Prostate gland (tissue), 2 donors: ENCODE results near the gene LATS2. TPM values are rescaled to one million over a fixed set of nuclear protein-coding genes. Genes with fewer than 3 reads are reported as not detected.

Source experiments
- DNase-seq: peaks from one replicate; pipeline ENCODE4 v3.0.0-alpha.2; 2019; ENCODE audit warnings: low spot score
- H3K27ac ChIP-seq, 2 donors: fragments of 200-600 bp; sonication (generic); 2 replicates each; pipeline ENCODE4 v1.5.1; 2017 to 2019
- H3K27me3 ChIP-seq: fragments of 200-600 bp; sonication (generic); replicated peaks from 2 replicates; pipeline ENCODE4 v1.5.1; 2019; ENCODE audit not compliant: insufficient read depth
- H3K36me3 ChIP-seq, 2 donors: fragments of 200-600 bp; sonication (generic); 1 replicate in 1 of 2; 2 replicates in 1 of 2; pipeline versions ENCODE4 v1.5.1 to v1.8.1; 2017 to 2019
- H3K4me1 ChIP-seq: fragments of 200-600 bp; sonication (generic); replicated peaks from 2 replicates; pipeline ENCODE4 v1.5.1; 2019
- H3K4me3 ChIP-seq, 2 donors: fragments of 200-600 bp; sonication (generic); 2 replicates each; pipeline ENCODE4 v1.5.1; 2017 to 2019
- H3K9me3 ChIP-seq: fragments of 200-600 bp; sonication (generic); 2 replicates; pipeline ENCODE4 v1.5.1; 2017
- POLR2A ChIP-seq: fragments of 450-650 bp; IDR thresholded peaks from one replicate; pipeline ENCODE4 v1.6.1; 2016; ENCODE audit warnings: antibody characterized with exemption, mild to moderate bottlenecking
- POLR2AphosphoS5 ChIP-seq: sonication (generic); formaldehyde crosslinking; IDR thresholded peaks from one replicate; pipeline ENCODE4 v1.6.1; 2017; ENCODE audit warnings: antibody characterized with exemption
- WGBS: methylation state at CpG from one replicate; pipeline ENCODE4 v1.1.5; 2018; 5-methylcytosine and 5-hydroxymethylcytosine counted together
- intact Hi-C: fragments of 100-400 bp; cut with DNase I; formaldehyde crosslinking; loops from one replicate; pipeline ENCODE4 v1.14.2; 2022
- total RNA-seq, 2 donors: library from RNA; depleted of rRNA; stranded (reverse); fragments of >200 nt; gene quantifications; one replicate each; pipeline ENCODE4 v1.1.0, GENCODE V29; 2016
- TF ChIP-seq, protein P1 (sequence below), 4 experiments: fragments of 200-600 bp in 2 of 4; fragments of 450-650 bp in 2 of 4; sonication (generic) in 2 of 4; IDR thresholded peaks; 1 replicate in 3 of 4; 2 replicates in 1 of 4; pipeline ENCODE4 v1.5.1; 2016 to 2019; ENCODE audit warnings: antibody characterized with exemption in 4 of 4, mild to moderate bottlenecking in 2 of 4, moderate library complexity in 2 of 4

The LATS2 gene
- total RNA-seq, 2 donors from 2014 or later: 22.0 to 27.4 TPM

- Histone ChIP-seq H3K27ac (peak overlapping the region; percentile 62 to 80), H3K9me3 (no peaks in the 10 kb centered on the region), H3K4me3 (no peak overlapping the region), H3K27me3 (no peaks in the 10 kb centered on the region), H3K4me1 (peaks cover 33% of the 10 kb centered on the region), H3K36me3 (no peaks in the 10 kb centered on the region)
- DNase-seq: peak; percentile 52
- TF ChIP-seq POLR2AphosphoS5: peak; percentile 68
- TF ChIP-seq, protein P1, sequence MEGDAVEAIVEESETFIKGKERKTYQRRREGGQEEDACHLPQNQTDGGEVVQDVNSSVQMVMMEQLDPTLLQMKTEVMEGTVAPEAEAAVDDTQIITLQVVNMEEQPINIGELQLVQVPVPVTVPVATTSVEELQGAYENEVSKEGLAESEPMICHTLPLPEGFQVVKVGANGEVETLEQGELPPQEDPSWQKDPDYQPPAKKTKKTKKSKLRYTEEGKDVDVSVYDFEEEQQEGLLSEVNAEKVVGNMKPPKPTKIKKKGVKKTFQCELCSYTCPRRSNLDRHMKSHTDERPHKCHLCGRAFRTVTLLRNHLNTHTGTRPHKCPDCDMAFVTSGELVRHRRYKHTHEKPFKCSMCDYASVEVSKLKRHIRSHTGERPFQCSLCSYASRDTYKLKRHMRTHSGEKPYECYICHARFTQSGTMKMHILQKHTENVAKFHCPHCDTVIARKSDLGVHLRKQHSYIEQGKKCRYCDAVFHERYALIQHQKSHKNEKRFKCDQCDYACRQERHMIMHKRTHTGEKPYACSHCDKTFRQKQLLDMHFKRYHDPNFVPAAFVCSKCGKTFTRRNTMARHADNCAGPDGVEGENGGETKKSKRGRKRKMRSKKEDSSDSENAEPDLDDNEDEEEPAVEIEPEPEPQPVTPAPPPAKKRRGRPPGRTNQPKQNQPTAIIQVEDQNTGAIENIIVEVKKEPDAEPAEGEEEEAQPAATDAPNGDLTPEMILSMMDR (IDR thresholded peaks at IDR 0.05): no peak
- intact Hi-C loops: no loop called here
- 25% methylated on average over 8 of the region's 8 CpGs for WGBS
Measured at GRCh38 chr13:21014502-21015170, 46.8 kb downstream of the LATS2 start.

DNA sequence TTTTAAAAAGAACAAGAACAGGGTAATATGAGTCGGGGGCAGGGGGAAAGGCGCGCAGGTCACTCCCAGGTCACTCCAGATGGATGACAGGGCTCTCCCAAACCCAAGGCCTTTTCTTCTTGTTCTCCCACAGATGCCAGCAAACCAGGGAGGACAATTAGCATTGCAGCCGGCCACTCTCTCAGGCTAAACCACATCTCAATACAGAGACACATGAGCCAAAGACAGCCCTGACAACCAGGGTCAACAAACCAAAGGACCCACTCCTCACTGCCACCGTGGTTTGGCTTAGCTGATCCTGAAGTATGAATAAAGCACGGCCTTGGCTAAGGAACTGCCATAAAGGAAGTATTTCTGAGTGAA lies 47.3 kb downstream of the LATS2 start:
- intact Hi-C loops: no loop called here
- peaks cover 33% of the 10 kb centered on the region for H3K4me1 ChIP-seq

DNA sequence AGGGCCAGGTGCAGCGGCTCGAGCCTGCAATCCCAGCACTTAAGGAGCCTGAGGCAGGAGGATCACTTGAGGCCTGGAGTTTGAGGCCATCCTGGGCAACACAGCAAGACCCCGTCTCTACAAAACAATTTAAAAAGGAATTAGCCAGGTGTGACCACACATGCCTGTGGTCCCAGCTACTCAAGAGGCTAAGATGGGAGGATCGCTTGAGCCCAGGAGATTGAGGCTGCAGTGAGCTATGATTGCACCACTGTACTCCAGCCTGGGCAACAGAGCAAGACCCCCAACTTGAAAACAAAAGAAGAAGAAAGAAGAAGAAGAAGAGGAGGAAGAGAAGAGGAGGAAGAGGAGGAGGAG lies 47.7 kb downstream of the LATS2 start:
- H3K36me3 ChIP-seq: no peaks in the 10 kb centered on the region
- intact Hi-C loops: no loop called here
- peak overlapping the region; percentile 62 to 80 for H3K27ac ChIP-seq
- 40% methylated on average over 4 of the region's 4 CpGs for WGBS
- no peak overlapping the region for H3K4me3 ChIP-seq
- TF ChIP-seq, protein P1 (IDR thresholded peaks at IDR 0.05): no peak
- H3K4me1 ChIP-seq: peaks cover 33% of the 10 kb centered on the region
- no peak for DNase-seq
- no peaks in the 10 kb centered on the region for H3K9me3 ChIP-seq
- no peaks in the 10 kb centered on the region for H3K27me3 ChIP-seq

More for the DNA sequence above, 47.3 kb downstream of the LATS2 start:
- 73% methylated on average over 6 of the region's 6 CpGs for WGBS
- no peaks in the 10 kb centered on the region for H3K27me3 ChIP-seq
- no peaks in the 10 kb centered on the region for H3K36me3 ChIP-seq
- no peak overlapping the region for H3K4me3 ChIP-seq
- no peak for DNase-seq
- H3K27ac ChIP-seq: peak overlapping the region; percentile 62 to 80
- TF ChIP-seq POLR2A (no peak), POLR2AphosphoS5 (no peak)
- TF ChIP-seq, protein P1 (IDR thresholded peaks at IDR 0.05): no peak
- no peaks in the 10 kb centered on the region for H3K9me3 ChIP-seq

DNA sequence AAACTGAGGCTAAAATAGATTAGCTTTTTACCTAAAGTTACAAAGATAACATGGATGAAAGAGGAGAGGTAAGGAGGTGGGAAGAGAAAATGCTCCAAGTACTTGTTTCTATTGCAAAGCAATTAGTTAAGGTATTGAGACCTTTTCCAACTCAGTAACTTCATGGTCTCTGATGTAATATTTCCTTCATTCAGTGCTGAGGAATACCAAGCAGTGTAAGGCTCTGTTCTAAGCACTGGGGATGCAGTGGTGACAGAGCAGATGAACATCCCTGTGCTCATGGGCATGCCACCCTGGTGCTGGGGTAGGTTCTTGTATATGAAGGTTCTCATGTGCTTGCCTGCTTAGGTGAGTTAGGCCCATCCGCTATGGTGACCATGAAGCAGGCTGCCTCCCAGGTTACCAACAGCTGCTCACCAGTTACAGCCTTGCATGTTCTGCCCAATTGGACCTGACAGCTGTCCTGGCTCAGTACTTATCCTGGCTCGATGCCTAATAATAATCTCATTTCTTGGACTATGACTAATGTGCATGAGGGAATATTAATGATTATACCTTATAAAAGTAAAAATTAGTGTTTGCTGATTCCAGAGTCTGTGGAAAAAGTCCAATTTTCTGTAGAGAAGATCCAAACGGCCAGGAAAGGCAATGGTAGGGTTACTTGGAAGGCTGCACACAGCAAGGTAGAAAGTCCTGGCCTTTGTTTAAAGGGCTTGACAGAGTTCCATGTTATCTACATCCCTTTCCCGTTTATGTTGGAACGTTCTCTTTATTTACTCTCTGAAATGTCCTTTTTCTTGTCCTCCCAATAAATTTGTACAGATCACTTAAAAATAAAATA lies 48.3 kb downstream of the LATS2 start:
- H3K27ac ChIP-seq: peak overlapping the region; percentile 62 to 80
- H3K9me3 ChIP-seq: no peaks in the 10 kb centered on the region
- peak; percentile 34 for DNase-seq
- no peaks in the 10 kb centered on the region for H3K36me3 ChIP-seq
- no peaks in the 10 kb centered on the region for H3K27me3 ChIP-seq
- WGBS: 24% methylated on average over 5 of the region's 5 CpGs
- intact Hi-C loops: no loop called here
- TF ChIP-seq, protein P1 (IDR thresholded peaks at IDR 0.05): no peak
- peak; percentile 65 for TF ChIP-seq POLR2AphosphoS5
- no peak overlapping the region for H3K4me3 ChIP-seq
- peaks cover 33% of the 10 kb centered on the region for H3K4me1 ChIP-seq

DNA sequence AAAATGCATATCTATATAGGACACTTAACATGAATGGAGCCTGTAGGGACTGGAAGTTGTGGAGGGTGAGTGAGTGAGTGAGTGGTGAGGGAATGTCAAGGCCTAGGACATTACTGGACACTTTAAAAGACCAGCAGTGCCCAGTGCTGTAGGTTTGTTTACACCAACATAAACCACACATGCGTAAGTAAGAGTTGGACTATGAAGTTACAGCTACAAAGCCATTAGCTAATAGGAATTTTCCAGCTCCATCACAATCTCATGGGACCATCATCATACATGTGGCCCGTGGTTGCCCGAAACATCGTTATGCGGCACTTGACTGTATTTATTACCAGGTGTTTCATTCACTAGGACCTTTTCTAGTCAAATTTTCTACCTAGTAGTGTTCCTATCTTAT lies 49.2 kb downstream of the LATS2 start:
- TF ChIP-seq POLR2A (no peak), POLR2AphosphoS5 (no peak)
- TF ChIP-seq, protein P1 (IDR thresholded peaks at IDR 0.05): no peak
- WGBS: 66% methylated on average over 5 of the region's 5 CpGs
- intact Hi-C loops: no loop called here
- Histone ChIP-seq H3K36me3 (no peaks in the 10 kb centered on the region), H3K27me3 (no peaks in the 10 kb centered on the region), H3K4me3 (no peak overlapping the region), H3K9me3 (no peaks in the 10 kb centered on the region), H3K27ac (peak overlapping the region in 1 of 2 donors; percentile 80), H3K4me1 (peaks cover 33% of the 10 kb centered on the region)
- DNase-seq: no peak
